GM21786 (cell line): ENCODE results near the gene SLFN14.
"Not testable (repeated sequence)": the region's sequence is repeated elsewhere in the genome, so short reads cannot be mapped to it uniquely, and the experiment has no call there.

Experiments used
- ATAC-seq: cut with Tn5 transposase; IDR thresholded peaks from one replicate; pipeline ENCODE4 v1.9.1; 2021; ENCODE audit not compliant: unreplicated experiment

SLFN14 gene

DNA sequence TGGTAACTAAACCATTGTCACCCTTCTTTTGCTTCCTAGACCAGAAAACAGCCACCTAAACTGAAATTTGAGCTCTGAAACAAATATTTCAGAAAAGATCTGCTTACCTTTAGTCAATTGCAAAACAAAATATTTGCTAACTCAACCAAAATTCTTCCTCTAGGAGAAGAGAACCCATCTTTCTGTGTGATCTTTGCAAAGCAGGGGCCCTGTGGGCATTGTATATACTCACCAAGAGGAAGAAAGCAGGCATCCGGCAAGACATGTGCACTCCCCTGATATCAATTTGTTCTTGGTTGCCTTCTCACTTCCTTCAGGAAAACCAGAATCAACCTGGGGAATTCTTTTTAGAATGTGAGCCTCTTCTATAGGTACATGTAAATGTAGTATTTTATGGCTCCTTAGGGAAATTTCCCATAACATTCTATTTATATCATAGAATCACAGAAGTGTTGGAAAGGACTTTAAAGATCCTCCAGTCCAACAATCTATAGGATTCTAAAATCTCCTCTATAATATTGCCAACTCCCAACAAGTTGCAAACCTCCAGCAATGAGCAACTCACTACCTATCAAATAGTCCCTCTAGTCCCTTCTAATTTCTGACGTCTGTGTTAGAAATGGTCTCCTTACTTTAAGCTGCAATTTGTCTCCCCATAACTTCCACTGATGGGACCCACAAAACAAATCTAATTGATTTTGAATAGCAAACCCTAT lies 966 bp downstream of the SLFN14 start:
- ATAC-seq, result no peak

- ATAC-seq, result no peak
Measured at GRCh38 chr17:35557353-35557752, 3.3 kb downstream of the SLFN14 start.

GRCh38 chr17:35555691-35556090 lies 4.9 kb downstream of the SLFN14 start:
- ATAC-seq, result no peak

DNA sequence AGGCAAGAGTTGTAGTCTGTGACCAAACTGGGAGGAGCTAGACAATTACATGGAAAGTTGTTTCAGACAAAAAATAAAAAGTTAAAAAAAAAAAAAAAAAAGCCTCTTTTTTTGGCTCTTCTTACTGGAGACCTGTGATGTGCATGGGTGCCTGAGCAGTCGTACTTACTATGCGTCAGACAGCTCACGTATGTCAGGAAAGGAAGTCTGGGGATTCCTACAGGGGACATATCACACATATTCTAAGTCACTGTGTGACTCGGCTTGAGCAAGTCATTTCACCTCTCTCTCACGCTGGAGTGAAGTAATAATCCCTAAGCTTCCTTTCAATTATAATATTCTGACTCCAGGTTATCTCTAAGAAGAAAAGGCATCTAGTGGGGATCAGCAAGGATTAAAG lies 6.0 kb downstream of the SLFN14 start:
- no peak for ATAC-seq

GRCh38 chr17:35553310-35553709 lies 7.3 kb downstream of the SLFN14 start:
- no peak for ATAC-seq

DNA sequence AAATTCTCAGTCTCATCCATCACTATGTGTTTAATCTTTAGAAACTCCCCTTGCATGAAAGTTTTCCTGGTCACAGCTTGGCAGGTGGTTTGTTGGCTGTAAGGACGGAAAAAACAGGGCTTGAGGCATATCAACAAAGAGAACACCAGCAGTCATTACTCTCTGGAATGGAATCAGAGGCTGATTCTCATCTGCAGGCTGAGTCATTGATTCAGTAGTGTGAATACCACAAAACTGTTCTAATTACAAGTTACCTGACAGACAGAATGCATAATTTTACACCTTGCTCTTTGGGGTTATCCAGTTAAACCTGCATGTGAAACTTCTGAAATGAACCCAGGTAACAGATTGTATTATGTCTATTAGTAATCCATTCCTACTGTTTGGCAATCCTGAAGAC lies 11.6 kb downstream of the SLFN14 start:
- ATAC-seq, result no peak

DNA sequence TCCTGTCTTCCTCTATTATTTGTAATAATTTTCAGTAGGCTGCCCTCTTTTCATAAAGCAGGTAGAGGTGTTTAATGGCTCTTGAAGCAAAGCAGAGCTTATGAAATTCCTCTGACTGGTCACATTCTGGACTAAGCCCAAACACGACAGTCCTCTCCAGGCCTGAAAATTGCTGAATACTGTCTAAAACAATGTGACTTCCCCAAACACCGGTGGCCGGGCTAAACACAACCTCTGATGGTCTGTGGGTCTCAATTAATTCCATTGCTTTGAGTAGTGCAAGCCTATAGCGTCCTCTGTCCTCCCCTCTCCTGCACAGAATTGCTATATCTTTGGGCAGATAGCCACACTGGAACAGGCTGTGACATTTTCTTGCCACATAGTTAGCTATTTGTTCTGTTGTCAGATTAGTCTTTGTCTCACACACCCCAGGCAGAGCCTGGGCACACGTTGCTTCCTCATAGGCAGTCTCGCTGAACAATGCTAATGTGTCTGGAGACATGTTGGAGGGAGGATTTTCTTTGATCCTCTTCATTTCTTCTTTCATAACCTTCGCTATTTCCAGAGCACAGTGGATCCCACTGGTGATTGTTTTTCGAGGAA lies 12.3 kb downstream of the SLFN14 start:
- ATAC-seq, result no peak

- no peak for ATAC-seq
Measured at GRCh38 chr17:35546487-35546886, 14.1 kb downstream of the SLFN14 start.

GRCh38 chr17:35545150-35545549 lies 15.5 kb downstream of the SLFN14 start:
- no peak for ATAC-seq

- no peak for ATAC-seq
Measured at GRCh38 chr17:35543856-35544255, 16.8 kb downstream of the SLFN14 start.

GRCh38 chr17:35542990-35543389 lies 17.6 kb downstream of the SLFN14 start:
- ATAC-seq, result no peak

- no peak for ATAC-seq
Measured at GRCh38 chr17:35541434-35541833, 19.2 kb downstream of the SLFN14 start.

GRCh38 chr17:35540589-35541404 lies 19.8 kb downstream of the SLFN14 start:
- no peak for ATAC-seq

- no peak for ATAC-seq
Measured at GRCh38 chr17:35539659-35540026, 21.0 kb downstream of the SLFN14 start.

DNA sequence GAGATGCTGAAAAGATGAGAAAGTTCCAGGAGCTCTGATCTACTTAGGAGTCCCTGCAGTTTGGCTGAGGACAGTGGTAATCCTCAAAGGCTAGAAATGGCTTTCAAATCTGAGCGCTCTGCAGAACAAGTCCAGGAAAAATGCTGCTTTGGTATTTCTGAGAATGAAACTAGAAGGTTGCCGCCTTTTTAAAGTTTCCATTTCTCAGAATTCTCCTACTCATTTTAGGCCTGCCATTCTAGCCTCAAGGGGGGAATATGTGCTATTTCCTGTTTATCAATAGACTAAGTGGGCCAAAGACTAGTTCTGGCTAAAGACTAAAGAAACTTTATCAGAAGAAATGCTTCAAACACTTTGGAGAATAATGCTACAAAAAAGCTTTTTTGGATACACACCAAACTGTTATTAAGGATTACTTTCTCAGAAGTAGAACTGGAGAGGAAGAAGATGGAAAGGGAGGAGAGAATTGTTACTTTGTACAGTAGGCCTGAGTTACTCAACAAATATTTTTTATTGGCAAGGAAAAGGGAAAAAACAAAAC lies 22.9 kb downstream of the SLFN14 start, which contains the start of gene SLFN12L:
SLFN12L (minus strand) TSS at position 78 of the 541 bp plus-strand sequence. CDS start 15,314 bp downstream, outside the sequence.
- ATAC-seq, result no peak

GRCh38 chr17:35536664-35537171 lies 23.9 kb downstream of the SLFN14 start:
- no peak for ATAC-seq

DNA sequence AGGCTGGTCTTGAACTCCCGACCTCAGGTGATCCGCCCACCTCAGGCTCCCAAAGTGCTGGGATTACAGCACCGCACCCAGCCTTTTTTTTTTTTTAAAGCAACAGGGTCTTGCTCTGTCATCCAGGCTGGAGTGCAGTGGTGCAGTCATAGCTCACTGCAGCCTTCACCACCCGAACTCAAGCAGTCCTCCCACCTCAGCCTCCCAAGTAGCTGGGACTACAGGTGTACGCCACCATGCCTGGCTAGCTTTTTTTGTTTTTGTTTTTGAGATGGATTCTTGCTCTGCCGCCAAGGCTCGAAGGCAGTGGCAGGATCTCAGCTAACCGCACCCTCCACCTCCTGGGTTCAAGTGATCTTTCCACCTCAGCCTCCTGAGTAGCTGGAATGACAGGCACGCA lies 25.2 kb downstream of the SLFN14 start:
- ATAC-seq, result not testable (repeated sequence)

- no peak for ATAC-seq
Measured at GRCh38 chr17:35534576-35535093, 26.0 kb downstream of the SLFN14 start.

DNA sequence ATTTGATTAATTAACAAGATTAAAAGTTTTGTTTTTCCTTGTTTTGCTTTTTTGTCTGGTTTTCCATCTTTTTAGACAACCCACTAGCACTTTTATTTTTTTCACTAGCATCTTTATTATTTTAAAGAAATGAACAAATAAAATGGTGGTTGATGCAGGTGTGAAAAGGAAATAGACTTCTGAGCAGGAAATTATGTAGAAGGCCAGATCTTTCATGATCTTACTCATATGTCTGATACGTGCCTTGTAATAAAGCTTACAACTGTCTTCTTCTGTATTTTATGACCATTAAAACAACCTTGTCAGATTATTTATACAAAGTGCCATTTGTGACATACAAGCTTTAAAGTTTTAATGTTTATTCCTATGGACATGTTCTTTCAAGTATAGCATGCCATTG lies 29.5 kb downstream of the SLFN14 start:
- no peak for ATAC-seq

DNA sequence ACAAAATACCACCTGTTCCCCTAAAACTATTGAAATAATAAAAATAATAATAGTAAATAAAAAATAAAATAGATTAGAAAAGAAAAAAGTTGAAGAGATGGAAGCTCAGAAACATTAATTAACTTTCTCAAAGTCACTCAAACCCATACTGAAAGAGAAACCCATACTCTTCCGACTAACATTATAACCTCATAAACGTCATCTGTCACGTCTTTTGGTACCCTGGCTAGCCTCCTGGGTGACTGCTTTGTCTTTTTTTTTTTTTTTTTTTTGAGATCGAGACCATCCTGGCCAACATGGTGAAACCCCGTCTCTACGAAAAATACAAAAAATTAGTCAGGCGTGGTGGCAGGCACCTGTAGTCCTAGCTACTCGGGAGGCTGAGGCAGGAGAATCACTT lies 30.8 kb downstream of the SLFN14 start:
- ATAC-seq, result no peak

- ATAC-seq, result not testable (repeated sequence)
Measured at GRCh38 chr17:35529326-35529725, 31.3 kb downstream of the SLFN14 start.
